ENCODE measurements around the gene RTN4RL1. TPM values are rescaled to one million over a fixed set of nuclear protein-coding genes. Genes with fewer than 3 reads are reported as not detected.

Gene RTN4RL1
- total RNA-seq, 1 experiment from 2014 or later = not detected

DNA sequence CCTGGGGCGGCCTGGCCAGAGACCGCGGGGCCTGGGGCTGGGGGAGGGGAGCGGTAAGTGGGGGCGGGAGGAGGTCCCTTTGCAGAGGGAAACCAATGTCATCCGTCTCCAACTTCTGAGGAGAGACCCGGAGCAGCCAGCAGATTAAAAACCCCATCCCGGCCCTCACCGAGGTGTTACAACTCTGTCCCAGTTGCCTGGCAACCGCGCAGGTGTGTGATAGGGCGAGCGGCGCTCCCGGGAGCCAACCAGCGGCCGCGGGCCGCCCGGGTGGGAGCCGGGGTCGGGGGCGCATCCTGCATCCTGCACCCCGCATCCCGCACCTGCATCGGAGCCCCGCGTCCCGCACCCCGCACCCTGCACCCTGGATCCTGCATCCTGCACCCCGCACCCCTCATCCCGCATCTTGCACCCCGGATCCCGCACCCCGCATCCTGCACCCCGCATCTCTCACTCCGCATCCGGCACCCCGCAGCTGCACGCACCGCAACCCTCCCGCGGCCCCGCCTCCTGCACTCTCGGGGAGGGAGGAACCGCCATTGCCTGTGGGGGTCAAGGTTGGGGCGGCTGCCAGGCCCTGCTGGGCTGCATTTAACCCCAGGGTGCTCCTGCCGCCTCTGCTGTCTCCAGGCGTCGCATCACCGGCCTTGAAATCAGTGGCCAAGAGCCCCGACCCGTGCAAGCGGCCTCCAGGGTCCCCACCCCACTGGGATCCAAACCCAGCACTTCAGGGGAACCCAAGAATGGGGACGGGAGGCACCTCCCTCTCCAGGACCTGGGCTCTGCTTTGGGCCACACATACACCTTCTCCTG, 47.3 kb downstream of the RTN4RL1 start:
- DNase-seq (ENCODE audit: low spot score) = no peak

GRCh38 chr17:1976683-1977064, 48.5 kb downstream of the RTN4RL1 start:
- no peak for DNase-seq (ENCODE audit: low spot score)

GRCh38 chr17:1976000-1976682, 49.0 kb downstream of the RTN4RL1 start:
- no peak for DNase-seq (ENCODE audit: low spot score)

DNA sequence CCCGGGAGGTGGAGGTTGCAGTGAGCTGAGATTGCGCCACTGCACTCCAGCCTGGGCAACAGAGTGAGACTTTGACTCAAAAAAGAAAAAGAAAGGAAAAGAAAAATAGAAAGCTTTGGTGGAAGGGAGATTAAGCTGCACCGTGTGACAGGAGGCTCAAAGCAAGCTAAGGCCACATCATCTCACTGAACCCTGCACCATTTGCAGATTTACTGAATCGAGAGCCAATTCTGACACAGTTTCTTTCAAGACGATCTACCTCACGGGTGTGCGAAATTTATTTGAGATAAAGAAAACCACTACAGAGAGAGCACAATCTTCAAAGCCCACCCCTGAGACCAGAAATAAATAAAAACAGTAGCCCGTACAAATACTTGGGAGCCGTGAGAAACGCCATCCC, 49.6 kb downstream of the RTN4RL1 start:
- no peak for DNase-seq (ENCODE audit: low spot score)

DNA sequence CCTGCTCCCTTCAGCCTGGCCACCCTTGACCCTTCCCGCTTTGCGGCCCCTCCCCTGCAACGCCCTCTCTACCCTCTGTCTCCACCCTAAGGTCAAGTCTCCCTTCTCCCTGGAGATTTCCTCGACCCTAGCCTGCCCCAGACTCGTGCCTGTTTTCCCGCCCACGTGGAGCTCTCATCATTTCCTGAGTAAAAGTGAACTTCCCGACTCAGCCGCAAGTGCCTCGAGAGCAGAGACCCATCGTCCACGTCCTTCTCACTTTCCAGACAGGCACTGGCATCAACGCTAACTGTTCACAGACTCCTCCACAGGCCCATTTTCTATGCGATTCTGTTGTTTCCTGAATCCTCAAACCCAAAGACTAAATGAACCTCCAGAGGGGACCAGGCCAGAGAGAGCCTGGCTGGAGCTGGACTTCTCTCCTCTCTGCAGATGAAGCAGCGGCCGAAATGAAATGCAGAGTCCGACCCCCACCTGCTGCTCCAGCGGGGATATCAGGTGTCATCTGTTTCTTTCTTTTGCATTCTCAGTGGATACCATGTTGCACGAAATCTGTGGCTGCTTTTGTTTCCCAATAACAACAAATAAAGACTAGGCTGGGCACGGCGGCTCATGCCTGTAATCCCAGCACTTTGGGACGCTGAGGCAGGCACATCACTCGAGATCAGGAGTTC, 52.5 kb downstream of the RTN4RL1 start:
- DNase-seq (ENCODE audit: low spot score) = no peak

DNA sequence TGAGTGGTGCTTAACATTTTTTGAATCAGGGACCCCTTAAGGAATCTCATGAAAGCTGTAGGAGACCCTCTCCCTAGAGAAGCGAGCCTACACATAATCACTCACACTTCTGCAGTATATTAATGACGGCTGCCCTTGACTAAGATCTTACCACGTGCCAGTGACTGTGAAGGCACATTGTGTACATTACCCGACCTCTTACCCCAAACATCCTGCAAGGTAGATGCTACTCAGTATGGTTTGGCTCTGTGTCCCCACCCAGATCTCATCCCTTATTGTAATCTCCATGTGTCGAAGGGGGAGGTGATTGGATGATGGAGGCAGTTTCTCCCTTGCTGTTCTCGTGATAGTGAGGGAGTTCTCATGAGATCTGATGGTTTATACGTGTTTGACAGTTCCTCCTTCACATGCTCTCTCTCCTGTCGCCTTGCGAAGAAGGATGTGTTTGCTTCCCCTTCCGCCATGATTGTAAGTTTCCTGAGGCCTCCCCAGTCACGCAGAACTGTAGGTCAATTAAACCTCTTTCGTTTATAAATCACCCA, 54.2 kb downstream of the RTN4RL1 start:
- DNase-seq (ENCODE audit: low spot score) = no peak

DNA sequence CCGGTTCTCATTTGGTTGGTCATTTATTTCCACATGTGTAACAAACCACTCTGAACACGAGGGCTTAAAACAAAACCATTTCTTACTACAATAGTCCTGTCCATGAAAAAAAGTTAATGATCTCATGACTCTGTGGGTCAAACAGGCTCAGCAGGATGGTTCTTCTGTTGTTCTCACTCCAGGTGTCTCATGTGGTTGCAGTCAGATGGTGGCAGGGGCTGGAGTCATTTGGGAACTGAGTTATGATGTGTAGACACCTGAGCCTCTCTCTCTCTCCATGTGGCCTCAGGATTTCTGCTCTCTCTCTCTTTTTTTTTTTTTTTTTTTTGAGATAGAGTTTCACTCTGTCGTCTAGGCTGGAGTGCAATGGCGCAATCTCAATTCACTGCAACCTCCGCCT, 55.4 kb downstream of the RTN4RL1 start:
- no peak for DNase-seq (ENCODE audit: low spot score)

GRCh38 chr17:1967213-1967612, 57.9 kb downstream of the RTN4RL1 start:
- no peak for DNase-seq (ENCODE audit: low spot score)

- no peak for DNase-seq (ENCODE audit: low spot score)
Measured at GRCh38 chr17:1966274-1967086, 58.7 kb downstream of the RTN4RL1 start.

DNA sequence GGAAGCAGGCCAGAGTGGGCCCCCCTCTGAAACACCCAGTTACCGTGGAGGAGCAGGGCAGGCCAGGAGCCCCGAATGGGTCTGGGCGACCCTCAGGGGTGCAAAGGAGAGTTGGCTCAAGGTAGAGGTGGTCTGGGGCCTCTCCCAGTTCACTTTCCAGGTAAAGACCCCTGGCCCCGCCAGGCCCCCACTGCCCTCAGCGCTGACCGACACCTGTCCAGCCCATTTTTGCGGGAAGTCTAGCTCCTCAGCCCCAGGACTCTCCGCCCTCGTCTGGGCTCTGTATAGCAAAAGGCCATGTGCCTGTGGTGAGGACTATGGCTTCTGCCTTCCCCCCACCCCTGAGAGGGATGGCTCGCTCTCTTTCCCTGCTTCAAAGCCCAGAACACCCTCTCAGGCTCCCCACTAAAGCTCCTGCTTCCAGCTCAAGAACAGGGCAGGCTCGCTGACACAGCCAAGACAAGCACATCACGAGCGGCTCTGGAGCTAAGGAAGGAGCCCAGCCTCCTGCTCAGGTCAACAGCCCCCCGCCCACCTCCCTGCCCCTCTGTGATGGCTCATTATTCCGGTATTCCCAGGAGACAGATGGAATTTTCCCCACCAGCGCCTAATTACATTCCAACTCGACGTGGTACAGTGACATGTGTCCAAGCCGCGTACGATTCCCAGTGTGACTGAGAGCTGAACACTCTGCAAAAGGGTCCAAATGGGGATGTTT, 59.4 kb downstream of the RTN4RL1 start:
- no peak for DNase-seq (ENCODE audit: low spot score)

GRCh38 chr17:1963250-1963649, 61.9 kb downstream of the RTN4RL1 start:
- DNase-seq (ENCODE audit: low spot score) = no peak

- no peak for DNase-seq (ENCODE audit: low spot score)
Measured at GRCh38 chr17:1961189-1961588, 63.9 kb downstream of the RTN4RL1 start.

GRCh38 chr17:1960545-1960912, 64.6 kb downstream of the RTN4RL1 start:
- DNase-seq (ENCODE audit: low spot score) = no peak

GRCh38 chr17:1959871-1960544, 65.1 kb downstream of the RTN4RL1 start:
- no peak for DNase-seq (ENCODE audit: low spot score)

GRCh38 chr17:1958134-1958881, 66.8 kb downstream of the RTN4RL1 start:
- no peak for DNase-seq (ENCODE audit: low spot score)

GRCh38 chr17:1957037-1957436, 68.1 kb downstream of the RTN4RL1 start:
- DNase-seq (ENCODE audit: low spot score) = no peak

GRCh38 chr17:1956134-1956533, 69.0 kb downstream of the RTN4RL1 start:
- DNase-seq (ENCODE audit: low spot score) = no peak

DNA sequence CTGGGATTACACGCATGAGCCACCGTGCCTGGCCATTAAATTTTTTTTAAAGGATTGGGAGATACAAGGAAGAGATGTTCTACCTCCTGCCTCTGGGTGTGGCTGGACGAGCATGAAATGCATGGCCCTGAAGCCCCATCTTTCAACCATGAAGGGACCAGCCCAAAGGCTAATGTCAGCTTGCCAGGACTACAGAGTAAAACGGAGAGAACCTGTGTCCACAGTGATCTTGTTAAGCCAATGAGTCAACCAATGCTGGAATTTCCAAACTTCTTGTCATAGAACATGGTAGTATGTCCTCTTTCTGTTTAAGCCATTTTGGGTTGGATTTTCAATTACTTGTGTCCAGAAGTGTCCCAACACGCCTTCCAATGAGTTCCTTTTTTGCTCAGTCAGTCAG, 71.3 kb downstream of the RTN4RL1 start:
- no peak for DNase-seq (ENCODE audit: low spot score)

DNA sequence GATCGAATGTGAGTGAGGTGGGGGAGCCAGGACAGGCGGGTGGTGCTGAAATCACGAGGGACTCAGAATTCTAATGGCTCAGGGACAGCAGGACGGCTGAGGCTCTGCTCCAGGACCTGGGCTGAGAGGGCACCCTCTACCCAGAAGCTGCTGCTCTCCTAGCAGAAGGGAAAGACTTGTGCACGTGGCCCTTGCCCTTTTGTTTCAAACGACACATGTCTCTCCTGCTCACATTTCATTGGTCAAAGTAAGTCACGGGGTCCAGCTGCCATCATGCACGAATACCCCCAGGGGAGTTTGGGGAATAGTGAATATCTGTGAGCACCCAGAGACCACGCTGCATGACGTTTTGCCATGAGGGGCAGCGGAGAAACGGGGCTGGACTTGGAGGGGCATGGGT, 73.2 kb downstream of the RTN4RL1 start:
- DNase-seq (ENCODE audit: low spot score) = no peak

GRCh38 chr17:1949754-1950153, 75.4 kb downstream of the RTN4RL1 start:
- DNase-seq (ENCODE audit: low spot score) = no peak
